Endothelial cell (in vitro differentiated cells): ENCODE measurements around the gene JADE3. TPM values are rescaled to one million over a fixed set of nuclear protein-coding genes. Genes with fewer than 3 reads are reported as not detected.

Source experiments
- DNase-seq: peaks from one replicate; pipeline ENCODE4 v3.0.0; 2021; ENCODE audit warnings: low spot score
- H3K27ac Mint-ChIP-seq: one replicate; pipeline ENCODE4 v1.8.0; 2021; ENCODE audit warnings: mixed read lengths, inconsistent platforms; ENCODE audit not compliant: unreplicated experiment
- H3K27me3 Mint-ChIP-seq: one replicate; pipeline ENCODE4 v1.8.0; 2021; ENCODE audit warnings: mild to moderate bottlenecking, moderate library complexity, mixed read lengths, inconsistent platforms; ENCODE audit not compliant: unreplicated experiment
- H3K36me3 Mint-ChIP-seq: one replicate; pipeline ENCODE4 v1.8.0; 2021; ENCODE audit warnings: mild to moderate bottlenecking, low read depth, mixed read lengths, inconsistent platforms; ENCODE audit not compliant: unreplicated experiment
- H3K4me1 Mint-ChIP-seq: one replicate; pipeline ENCODE4 v1.8.0; 2021; ENCODE audit warnings: mild to moderate bottlenecking, mixed read lengths, inconsistent platforms; ENCODE audit not compliant: unreplicated experiment
- H3K4me3 Mint-ChIP-seq: one replicate; pipeline ENCODE4 v1.8.0; 2021; ENCODE audit warnings: mild to moderate bottlenecking, mixed read lengths, inconsistent platforms; ENCODE audit not compliant: unreplicated experiment
- H3K9me3 Mint-ChIP-seq: one replicate; pipeline ENCODE4 v1.8.0; 2021; ENCODE audit warnings: mixed read lengths, inconsistent platforms; ENCODE audit not compliant: unreplicated experiment
- CTCF ChIP-seq: fragments of 200-600 bp; sonication (generic); IDR thresholded peaks from one replicate; pipeline ENCODE4 v1.5.0; 2021; ENCODE audit warnings: antibody characterized with exemption; ENCODE audit not compliant: unreplicated experiment
- total RNA-seq: library from RNA; stranded (reverse); fragmentation: NEBNext Ultra II Directional; extraction: Animal tissue kit (Norgen Biotek cat#: 25700); gene quantifications from one replicate; pipeline ENCODE4 v1.2.1, GENCODE V29; 2021; ENCODE audit not compliant: unreplicated experiment

JADE3 gene
- total RNA-seq, 1 donor from 2014 or later: 17.4 TPM

DNA sequence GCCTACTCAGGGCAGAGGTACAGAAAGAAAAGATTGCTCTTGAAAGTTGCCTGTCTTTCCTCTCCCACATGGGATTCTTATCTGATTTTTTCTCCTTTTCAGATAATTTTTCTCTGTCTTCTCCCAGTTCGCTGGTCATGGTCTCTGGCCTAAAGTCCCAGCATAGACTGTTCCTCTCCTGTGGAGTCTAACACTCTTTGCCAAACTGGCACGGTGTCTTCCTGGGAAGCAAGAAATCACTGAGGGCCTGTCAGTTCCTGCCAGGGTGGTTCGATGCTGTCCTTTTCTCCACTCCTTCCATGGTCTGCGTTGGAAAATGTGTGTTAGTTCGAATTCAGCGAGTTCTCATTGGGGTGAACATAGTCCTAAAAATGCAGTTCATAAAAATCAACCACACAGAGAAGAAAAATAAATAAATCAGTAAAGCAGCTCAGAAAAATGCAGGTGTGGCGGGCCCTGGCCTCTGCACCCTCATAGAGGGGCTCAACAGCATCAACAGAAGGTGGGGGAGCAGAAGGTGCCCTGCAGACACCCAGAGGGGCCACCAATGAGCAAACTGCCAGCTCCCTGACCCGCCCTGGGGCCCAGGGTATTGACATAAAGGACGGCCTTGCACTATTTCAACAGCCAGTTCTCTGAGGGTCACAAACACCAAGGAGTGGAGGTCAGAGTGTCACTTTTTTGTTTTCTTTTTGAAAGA, 168.1 kb downstream of the JADE3 start:
- no peak overlapping the region for H3K4me3 Mint-ChIP-seq
- H3K4me1 Mint-ChIP-seq: peaks cover 6% of the 10 kb centered on the region
- H3K27me3 Mint-ChIP-seq: no peaks in the 10 kb centered on the region
- no peak overlapping the region for H3K27ac Mint-ChIP-seq
- no peaks in the 10 kb centered on the region for H3K36me3 Mint-ChIP-seq
- H3K9me3 Mint-ChIP-seq: no peaks in the 10 kb centered on the region
- no peak for DNase-seq
- no peak for TF ChIP-seq CTCF

DNA sequence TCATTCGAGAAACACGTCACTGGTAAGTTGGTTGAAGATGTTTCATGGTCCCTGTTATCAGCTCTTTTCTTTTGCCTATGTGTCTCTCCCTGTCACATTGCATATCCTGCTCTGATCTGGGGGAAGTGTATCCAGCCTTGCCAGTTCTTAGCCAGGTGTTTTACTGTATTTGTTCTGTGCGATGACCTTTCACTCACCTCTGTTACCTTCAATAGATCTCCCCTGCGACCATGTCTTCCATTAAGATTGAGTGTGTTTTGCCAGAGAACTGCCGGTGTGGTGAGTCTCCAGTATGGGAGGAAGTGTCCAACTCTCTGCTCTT, 168.7 kb downstream of the JADE3 start:
- H3K4me3 Mint-ChIP-seq: no peak overlapping the region
- no peak overlapping the region for H3K27ac Mint-ChIP-seq
- TF ChIP-seq CTCF: no peak
- no peaks in the 10 kb centered on the region for H3K36me3 Mint-ChIP-seq
- no peak for DNase-seq
- H3K27me3 Mint-ChIP-seq: no peaks in the 10 kb centered on the region
- H3K4me1 Mint-ChIP-seq: peaks cover 6% of the 10 kb centered on the region
- H3K9me3 Mint-ChIP-seq: no peaks in the 10 kb centered on the region

- no peak overlapping the region for H3K4me3 Mint-ChIP-seq
- peaks cover 4% of the 10 kb centered on the region for H3K4me1 Mint-ChIP-seq
- H3K9me3 Mint-ChIP-seq: no peaks in the 10 kb centered on the region
- H3K27ac Mint-ChIP-seq: no peak overlapping the region
- no peak for DNase-seq
- TF ChIP-seq CTCF: no peak
- H3K27me3 Mint-ChIP-seq: no peaks in the 10 kb centered on the region
- H3K36me3 Mint-ChIP-seq: no peaks in the 10 kb centered on the region
These were observed 179.0 kb downstream of the JADE3 start for GRCh38 chrX:47091149-47091775.

GRCh38 chrX:47093248-47093647, 181.0 kb downstream of the JADE3 start:
- H3K27ac Mint-ChIP-seq: no peak overlapping the region
- no peaks in the 10 kb centered on the region for H3K27me3 Mint-ChIP-seq
- H3K4me3 Mint-ChIP-seq: no peak overlapping the region
- no peak for DNase-seq
- peaks cover 4% of the 10 kb centered on the region for H3K4me1 Mint-ChIP-seq
- peak; percentile 26 for TF ChIP-seq CTCF
- no peaks in the 10 kb centered on the region for H3K9me3 Mint-ChIP-seq
- no peaks in the 10 kb centered on the region for H3K36me3 Mint-ChIP-seq

DNA sequence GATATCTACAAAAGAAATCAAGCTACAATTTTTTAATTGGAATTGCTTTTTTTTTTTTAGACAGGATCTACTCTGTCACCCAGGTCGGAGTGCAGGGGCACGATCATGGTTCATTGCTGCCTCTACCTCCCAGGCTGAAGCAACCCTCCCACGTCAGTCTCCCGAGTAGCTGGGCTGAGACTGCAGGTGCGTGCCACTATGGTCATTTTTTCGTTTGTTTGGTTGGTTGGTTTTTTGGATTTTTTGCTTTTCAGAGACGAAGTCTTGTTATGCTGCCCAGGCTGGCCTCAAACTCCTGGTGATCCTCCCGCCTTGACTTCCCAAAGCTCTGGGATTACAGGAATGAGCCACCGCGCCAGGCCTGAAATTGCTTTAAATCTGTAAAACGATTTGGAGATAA, 181.6 kb downstream of the JADE3 start:
- TF ChIP-seq CTCF: no peak
- Mint-ChIP-seq H3K4me1 (peaks cover 4% of the 10 kb centered on the region), H3K27me3 (no peaks in the 10 kb centered on the region), H3K27ac (no peak overlapping the region), H3K36me3 (no peaks in the 10 kb centered on the region), H3K9me3 (no peaks in the 10 kb centered on the region), H3K4me3 (no peak overlapping the region)
- DNase-seq: no peak
